Stomach (tissue), 9 donors: ENCODE measurements around the gene CD200. TPM values are rescaled to one million over a fixed set of nuclear protein-coding genes. Genes with fewer than 3 reads are reported as not detected.

Experiments used
- DNase-seq, 2 donors: peaks; one replicate each; pipeline versions ENCODE4 v3.0.0 to v3.0.0-alpha.2; 2013 to 2019
- H3K27ac ChIP-seq, 5 donors: fragments of 200-600 bp in 4 of 5; sonication (generic) in 4 of 5; one replicate each; pipeline ENCODE4 v1.5.1; 2013 to 2019; ENCODE audit warnings: mild to moderate bottlenecking in 1 of 5, moderate library complexity in 1 of 5
- H3K27me3 ChIP-seq, 3 donors: fragments of 200-600 bp; sonication (generic); one replicate each; pipeline ENCODE4 v1.5.1; 2017 to 2019; ENCODE audit warnings: mixed run types in 1 of 3
- H3K36me3 ChIP-seq, 4 donors: fragments of 200-600 bp; sonication (generic); 1 replicate in 3 of 4; 2 replicates in 1 of 4; pipeline ENCODE4 v1.5.1; 2016 to 2019
- H3K4me1 ChIP-seq, 4 donors: fragments of 200-600 bp; sonication (generic); one replicate each; pipeline ENCODE4 v1.5.1; 2016 to 2019
- H3K4me3 ChIP-seq, 4 donors: fragments of 200-600 bp; sonication (generic) in 3 of 4; one replicate each; pipeline ENCODE4 v1.5.1; 2016 to 2019; ENCODE audit warnings: mild to moderate bottlenecking in 1 of 4
- H3K9me3 ChIP-seq, 4 donors: fragments of 200-600 bp; sonication (generic); one replicate each; pipeline ENCODE4 v1.5.1; 2016 to 2019
- CTCF ChIP-seq, 7 experiments: fragments of 450-650 bp in 4 of 7; fragments of 200-600 bp in 3 of 7; sonication (generic) in 3 of 7; IDR thresholded peaks; one replicate each; pipeline ENCODE4 v1.5.1; 2016 to 2019; ENCODE audit warnings: antibody characterized with exemption in 7 of 7, control low read depth in 2 of 7, mild to moderate bottlenecking in 1 of 7
- EP300 ChIP-seq: sonication (generic); formaldehyde crosslinking; IDR thresholded peaks from one replicate; pipeline ENCODE4 v1.6.1; 2017; ENCODE audit warnings: antibody characterized with exemption
- POLR2A ChIP-seq, 4 donors: fragments of 450-650 bp; IDR thresholded peaks; one replicate each; pipeline ENCODE4 v1.6.1; 2016; ENCODE audit warnings: antibody characterized with exemption in 4 of 4, control low read depth in 2 of 4, mild to moderate bottlenecking in 1 of 4, moderate library complexity in 1 of 4
- POLR2AphosphoS5 ChIP-seq, 3 donors: sonication (generic); formaldehyde crosslinking; IDR thresholded peaks; one replicate each; pipeline ENCODE4 v1.6.1; 2016; ENCODE audit warnings: antibody characterized with exemption in 3 of 3
- WGBS, 5 donors: extraction: QIAGEN DNeasy Blood & Tissue Kit in 3 of 5; methylation state at CpG; one replicate each; pipeline versions ENCODE4 v1.1.5 to v1.1.7; 2013 to 2018; 5-methylcytosine and 5-hydroxymethylcytosine counted together
- intact Hi-C: fragments of 100-400 bp; cut with DNase I; formaldehyde crosslinking; loops from one replicate; pipeline ENCODE4 v1.15.1; 2023; ENCODE audit warnings: low total_unique reads
- polyA plus RNA-seq, 3 donors: library from polyadenylated mRNA; stranded (reverse); fragments of 200-250 nt; gene quantifications; one replicate each; pipeline ENCODE4 v1.2.3, GENCODE V29; 2013
- total RNA-seq, 5 donors: library from RNA; depleted of rRNA; stranded (reverse); fragments of >200 nt; gene quantifications; one replicate each; pipeline versions ENCODE4 v1.1.0 to v1.2.3, GENCODE V29; 2014 to 2016
- donor health status: healthy with polysubstance abuse.
- donor health status: Bipolar disorder and iron deficiency.
- donor health status: healthy.

CD200 gene
- total and polyA plus RNA-seq, 8 donors: 2.2 to 50.0 (median 5.0) TPM

DNA sequence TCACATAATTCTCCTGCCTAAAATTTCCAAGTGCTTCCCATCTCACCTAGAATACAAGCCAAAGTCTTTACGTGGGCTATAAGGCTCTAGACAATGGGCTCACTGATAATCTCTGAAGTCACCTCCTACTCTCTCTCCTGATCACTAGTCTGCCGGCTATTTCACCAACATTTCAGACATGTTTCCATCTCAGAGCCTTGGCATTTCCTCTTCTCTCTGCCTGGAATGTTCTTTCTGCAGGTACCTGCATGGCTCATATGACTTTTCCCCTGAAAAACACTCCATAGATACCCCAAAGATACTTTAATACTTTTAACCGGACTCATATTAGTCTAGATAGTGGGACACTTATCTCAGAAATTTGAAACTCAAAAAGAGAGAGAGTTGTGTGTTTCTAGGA is 32.7 kb downstream of the CD200 start:
- H3K27me3 ChIP-seq: no peaks in the 10 kb centered on the region
- intact Hi-C loops: no loop called here
- H3K4me3 ChIP-seq: no peak overlapping the region
- H3K9me3 ChIP-seq: no peaks in the 10 kb centered on the region
- H3K4me1 ChIP-seq: peaks cover 0 to 5% (median 2%) of the 10 kb centered on the region in 4 donors
- no peak for DNase-seq
- 38 to 61% (median 58%) methylated on average over 3 of the region's 3 CpGs for WGBS, 5 donors
- H3K36me3 ChIP-seq: no peaks in the 10 kb centered on the region
- no peak for TF ChIP-seq POLR2AphosphoS5 (IDR thresholded peaks at IDR 0.05)
- no peak for TF ChIP-seq POLR2A (IDR thresholded peaks at IDR 0.05)
- TF ChIP-seq EP300: no peak
- no peak for TF ChIP-seq CTCF (IDR thresholded peaks at IDR 0.05)
- no peak overlapping the region for H3K27ac ChIP-seq

GRCh38 chr3:112366522-112366921 is 33.6 kb downstream of the CD200 start:
- WGBS, 5 donors: 53 to 76% (median 67%) methylated on average over 3 of the region's 3 CpGs
- Histone ChIP-seq H3K27me3 (no peaks in the 10 kb centered on the region), H3K4me3 (no peak overlapping the region), H3K4me1 (no peaks in the 10 kb centered on the region), H3K9me3 (no peaks in the 10 kb centered on the region), H3K36me3 (no peaks in the 10 kb centered on the region), H3K27ac (peak overlapping the region in 1 of 5 donors; percentile 11)
- TF ChIP-seq POLR2AphosphoS5 (IDR thresholded peaks at IDR 0.05): no peak
- no peak for TF ChIP-seq EP300
- no peak for TF ChIP-seq POLR2A (IDR thresholded peaks at IDR 0.05)
- no peak for TF ChIP-seq CTCF (IDR thresholded peaks at IDR 0.05)
- intact Hi-C loops: no loop called here
- DNase-seq: no peak

DNA sequence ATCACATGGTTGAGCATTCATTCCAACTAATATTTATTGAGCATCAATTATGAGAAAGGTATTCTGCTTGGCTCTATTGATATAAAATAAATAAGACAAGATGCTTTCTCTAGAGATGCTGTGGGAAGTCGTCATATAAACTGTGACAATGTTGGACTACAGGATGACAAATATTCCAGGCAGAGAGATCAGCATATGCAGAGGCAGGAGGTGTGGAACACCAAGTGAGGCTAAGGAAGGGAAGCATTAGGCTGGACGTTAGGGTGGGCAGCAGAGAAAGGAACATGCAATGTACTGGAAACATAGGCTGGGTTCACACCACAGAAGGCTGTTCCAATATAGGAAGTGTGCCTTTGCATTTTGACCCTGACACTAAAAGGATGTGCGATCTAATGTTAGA is 38.6 kb downstream of the CD200 start:
- Histone ChIP-seq H3K27ac (no peak overlapping the region), H3K27me3 (no peaks in the 10 kb centered on the region), H3K4me1 (peaks cover 0 to 9% (median 2%) of the 10 kb centered on the region in 4 donors), H3K4me3 (no peak overlapping the region), H3K36me3 (no peaks in the 10 kb centered on the region), H3K9me3 (no peaks in the 10 kb centered on the region)
- intact Hi-C loops: no loop called here
- TF ChIP-seq EP300 (no peak), POLR2A (IDR thresholded peaks at IDR 0.05) (no peak), CTCF (IDR thresholded peaks at IDR 0.05) (no peak), POLR2AphosphoS5 (IDR thresholded peaks at IDR 0.05) (no peak)
- DNase-seq: no peak
- WGBS, 5 donors: 71 to 82% (median 77%) methylated on average over 3 of the region's 3 CpGs

DNA sequence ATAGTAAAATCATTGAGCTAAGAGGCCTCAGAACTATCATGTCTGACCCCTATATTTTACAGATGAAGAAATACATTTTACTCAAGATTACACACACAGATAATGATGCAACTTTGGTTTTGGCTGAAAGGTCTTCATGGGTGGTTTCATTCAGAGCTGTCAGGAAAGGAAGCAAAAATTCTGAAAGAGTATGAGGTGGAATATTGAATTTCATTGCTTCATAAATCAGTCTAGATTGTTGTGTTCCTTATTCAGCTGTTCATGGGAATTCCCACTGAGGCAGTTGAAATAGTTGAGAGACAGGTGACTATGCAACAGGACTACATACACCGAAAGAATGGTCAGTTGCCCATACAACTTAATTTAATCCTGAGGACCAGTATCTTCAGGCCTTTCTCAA is 39.4 kb downstream of the CD200 start:
- Histone ChIP-seq H3K27me3 (no peaks in the 10 kb centered on the region), H3K4me1 (peaks cover 0 to 17% (median 4%) of the 10 kb centered on the region in 4 donors), H3K9me3 (no peaks in the 10 kb centered on the region), H3K36me3 (no peaks in the 10 kb centered on the region), H3K4me3 (no peak overlapping the region), H3K27ac (no peak overlapping the region)
- intact Hi-C loops: no loop called here
- DNase-seq: no peak
- whole genome bisulfite sequencing, 5 donors: 85 to 100% (median 94%) methylated on average over 1 of the region's 1 CpG
- no peak for TF ChIP-seq POLR2A (IDR thresholded peaks at IDR 0.05)
- no peak for TF ChIP-seq EP300
- no peak for TF ChIP-seq CTCF (IDR thresholded peaks at IDR 0.05)
- TF ChIP-seq POLR2AphosphoS5 (IDR thresholded peaks at IDR 0.05): no peak
